H1 (cell line): ENCODE measurements around the gene KRT72. TPM values are rescaled to one million over a fixed set of nuclear protein-coding genes. Genes with fewer than 3 reads are reported as not detected.

ENCODE experiments used
- CTCF ChIA-PET: fragments of 300-600 bp; sonication (Branson Sonifier 250); formaldehyde crosslinking; loops from one replicate; lab custom pipeline; 2021; ENCODE audit not compliant: partially characterized antibody; lab: Charles Lee
- POLR2A ChIA-PET: fragments of 300-600 bp; sonication (Branson Sonifier 250); formaldehyde crosslinking; loops from one replicate; lab custom pipeline; 2021; ENCODE audit warnings: inconsistent platforms; ENCODE audit not compliant: partially characterized antibody; lab: Charles Lee
- DNase-seq, 2 experiments: peaks; one replicate each; pipeline versions ENCODE4 v3.0.0 to v3.0.0-alpha.2; 2010 to 2022; ENCODE audit warnings: low spot score in 2 of 2, low read depth in 1 of 2, mixed read lengths in 1 of 2
- FAIRE-seq: peaks from 2 replicates; lab custom pipeline; 2011; peaks lifted over from hg19 to GRCh38; lab: Jason Lieb, UNC
- H2AFZ ChIP-seq: 2 replicates; pipeline ENCODE4 v1.8.1; 2012; ENCODE audit warnings: low read length, inconsistent platforms
- H2AK5ac ChIP-seq: 2 replicates; pipeline ENCODE4 v1.6.1; 2013; ENCODE audit warnings: low read depth, low read length
- H2BK120ac ChIP-seq: replicated peaks from 2 replicates; pipeline ENCODE3; 2013; ENCODE audit warnings: low read depth, low read length, inconsistent platforms
- H2BK12ac ChIP-seq: 2 replicates; pipeline ENCODE4 v1.6.1; 2013; ENCODE audit warnings: low read depth, low read length
- H2BK15ac ChIP-seq: 2 replicates; pipeline ENCODE4 v1.6.1; 2013; ENCODE audit warnings: low read length
- H2BK20ac ChIP-seq: 2 replicates; pipeline ENCODE4 v1.6.1; 2013; ENCODE audit warnings: low read length
- H2BK5ac ChIP-seq: 2 replicates; pipeline ENCODE4 v1.6.1; 2013; ENCODE audit warnings: low read depth, low read length
- H3K14ac ChIP-seq: 2 replicates; pipeline ENCODE4 v1.6.1; 2013; ENCODE audit warnings: inconsistent platforms; ENCODE audit not compliant: insufficient read length
- H3K18ac ChIP-seq: 2 replicates; pipeline ENCODE4 v1.6.1; 2013; ENCODE audit warnings: low read length; ENCODE audit errors: extremely low read depth
- H3K23ac ChIP-seq: 2 replicates; pipeline ENCODE4 v1.6.1; 2013; ENCODE audit warnings: inconsistent platforms; ENCODE audit not compliant: insufficient read length
- H3K23me2 ChIP-seq: 2 replicates; pipeline ENCODE4 v1.6.1; 2013; ENCODE audit warnings: low read depth, low read length
- H3K27ac ChIP-seq: 2 replicates; pipeline ENCODE4 v1.6.1; 2011; ENCODE audit warnings: low read depth, low read length, inconsistent platforms
- H3K27me3 ChIP-seq, 4 experiments: replicated peaks in 1 of 4; 1 replicate in 1 of 4; 2 replicates in 3 of 4; pipeline versions ENCODE4 v1.6.1 to v1.8.1; 2011 to 2013; ENCODE audit warnings: low read length in 3 of 4, mild to moderate bottlenecking in 3 of 4, inconsistent platforms in 2 of 4, mixed read lengths in 2 of 4, moderate library complexity in 1 of 4; ENCODE audit not compliant: control insufficient read depth in 3 of 4, insufficient read depth in 3 of 4; ENCODE audit errors: extremely low read depth in 1 of 4
- H3K36me3 ChIP-seq, 4 experiments: 2 replicates each; pipeline versions ENCODE4 v1.6.1 to v1.8.1; 2011 to 2013; ENCODE audit warnings: mild to moderate bottlenecking in 4 of 4, low read length in 3 of 4, moderate library complexity in 2 of 4, control low read depth in 1 of 4, inconsistent platforms in 1 of 4; ENCODE audit not compliant: insufficient read depth in 4 of 4, control insufficient read depth in 2 of 4
- H3K4ac ChIP-seq: replicated peaks from 2 replicates; pipeline ENCODE3; 2013; ENCODE audit warnings: low read length, low read depth, mixed read lengths, inconsistent platforms; ENCODE audit not compliant: insufficient read length
- H3K4me1 ChIP-seq, 4 experiments: replicated peaks in 1 of 4; 1 replicate in 1 of 4; 2 replicates in 3 of 4; pipeline versions ENCODE4 v1.6.1 to v1.8.1; 2011 to 2013; ENCODE audit warnings: low read length in 3 of 4, inconsistent platforms in 2 of 4, mixed read lengths in 1 of 4; ENCODE audit not compliant: insufficient read depth in 4 of 4, control insufficient read depth in 3 of 4
- H3K4me2 ChIP-seq, 2 experiments: 2 replicates each; pipeline versions ENCODE4 v1.6.1 to v1.8.1; 2011 to 2013; ENCODE audit warnings: low read depth in 2 of 2, low read length in 2 of 2, control low read depth in 1 of 2, inconsistent platforms in 1 of 2, mild to moderate bottlenecking in 1 of 2; ENCODE audit not compliant: insufficient read depth in 1 of 2
- H3K4me3 ChIP-seq, 4 experiments: fragments of 200-600, 300-600 bp in 1 of 4; sonication (generic), shearing (Covaris generic), sonication (Bioruptor Twin) in 1 of 4; 2 replicates each; pipeline versions ENCODE4 v1.5.1 to v1.8.1; 2011 to 2016; ENCODE audit warnings: low read length in 4 of 4, low read depth in 3 of 4, control low read depth in 2 of 4, inconsistent platforms in 2 of 4, mild to moderate bottlenecking in 2 of 4, mixed read lengths in 1 of 4, moderate library complexity in 1 of 4; ENCODE audit not compliant: insufficient read depth in 2 of 4; ENCODE audit errors: extremely low read depth in 1 of 4
- H3K56ac ChIP-seq: replicated peaks from 2 replicates; pipeline ENCODE3; 2013; ENCODE audit warnings: low read depth, mild to moderate bottlenecking, mixed read lengths, low read length, inconsistent platforms; ENCODE audit not compliant: insufficient read length
- H3K79me1 ChIP-seq: 2 replicates; pipeline ENCODE4 v1.6.1; 2013; ENCODE audit warnings: low read depth, low read length, control low read depth
- H3K79me2 ChIP-seq, 2 experiments: 2 replicates each; pipeline versions ENCODE4 v1.6.1 to v1.8.1; 2012 to 2013; ENCODE audit warnings: low read length in 2 of 2, mild to moderate bottlenecking in 2 of 2, inconsistent platforms in 1 of 2; ENCODE audit not compliant: insufficient read depth in 2 of 2, control insufficient read depth in 1 of 2
- H3K9ac ChIP-seq, 4 experiments: replicated peaks in 1 of 4; 1 replicate in 1 of 4; 2 replicates in 3 of 4; pipeline versions ENCODE4 v1.6.1 to v1.8.1; 2011 to 2013; ENCODE audit warnings: low read depth in 3 of 4, low read length in 3 of 4, control low read depth in 2 of 4, mild to moderate bottlenecking in 2 of 4, moderate library complexity in 2 of 4, inconsistent platforms in 1 of 4; ENCODE audit errors: extremely low read depth in 1 of 4
- H3K9me3 ChIP-seq, 2 experiments: 2 replicates each; pipeline versions ENCODE4 v1.6.1 to v1.8.1; 2012 to 2013; ENCODE audit warnings: mild to moderate bottlenecking in 2 of 2, moderate library complexity in 2 of 2, control low read depth in 1 of 2, inconsistent platforms in 1 of 2, low read depth in 1 of 2, low read length in 1 of 2, mixed read lengths in 1 of 2; ENCODE audit not compliant: insufficient read depth in 2 of 2
- H4K20me1 ChIP-seq, 2 experiments: replicated peaks in 1 of 2; 2 replicates each; pipeline versions ENCODE3 to v1.8.1; 2011 to 2013; ENCODE audit warnings: inconsistent platforms in 2 of 2, low read length in 2 of 2, mild to moderate bottlenecking in 1 of 2; ENCODE audit not compliant: insufficient read depth in 2 of 2, control insufficient read depth in 1 of 2
- H4K5ac ChIP-seq: 2 replicates; pipeline ENCODE4 v1.6.1; 2013; ENCODE audit warnings: low read length, low read depth, mixed read lengths, inconsistent platforms; ENCODE audit not compliant: insufficient read length
- H4K8ac ChIP-seq: 2 replicates; pipeline ENCODE4 v1.8.0; 2013; ENCODE audit warnings: mild to moderate bottlenecking, moderate library complexity, low read length, inconsistent platforms; ENCODE audit not compliant: insufficient read depth; ENCODE audit errors: extremely low read depth
- H4K91ac ChIP-seq: replicated peaks from 2 replicates; pipeline ENCODE3; 2013; ENCODE audit warnings: low read length, mixed read lengths, inconsistent platforms; ENCODE audit not compliant: insufficient read length
- CTCF ChIP-seq, 3 experiments: IDR thresholded peaks; 1 replicate in 2 of 3; 2 replicates in 1 of 3; pipeline versions ENCODE4 v1.5.1 to v1.6.1; 2011; ENCODE audit warnings: low read length in 3 of 3, mild to moderate bottlenecking in 3 of 3, inconsistent platforms in 2 of 3, low read depth in 1 of 3, moderate library complexity in 1 of 3; ENCODE audit not compliant: insufficient read depth in 1 of 3; ENCODE audit errors: control extremely low read depth in 1 of 3
- KDM4A ChIP-seq: IDR thresholded peaks from one replicate; pipeline ENCODE4 v1.7.1; 2012; ENCODE audit warnings: low read depth, mild to moderate bottlenecking, moderate library complexity, low read length, inconsistent platforms; ENCODE audit not compliant: severe bottlenecking
- RAD21 ChIP-seq, 2 experiments: IDR thresholded peaks in 1 of 2; conservative IDR thresholded peaks in 1 of 2; 2 replicates each; pipeline ENCODE4 v1.6.1; 2011; ENCODE audit warnings: low read depth in 2 of 2, low read length in 2 of 2, improper control_type of control experiment in 1 of 2, inconsistent platforms in 1 of 2, mild to moderate bottlenecking in 1 of 2, moderate library complexity in 1 of 2
- WGBS, 2 experiments: shearing (Covaris generic) in 1 of 2; methylation state at CpG; one replicate each; pipeline versions ENCODE4 v1.1.6 to v1.1.7; 2013 to 2015; ENCODE audit warnings: low lambda C conversion rate in 2 of 2, mixed read lengths in 2 of 2, inconsistent platforms in 1 of 2, low coverage in 1 of 2, missing lambda C conversion rate in 1 of 2; ENCODE audit not compliant: insufficient replicate concordance in 2 of 2, insufficient coverage in 1 of 2, insufficient read length in 1 of 2; ENCODE audit errors: extremely low coverage in 1 of 2, missing lambda C conversion rate in 1 of 2; 5-methylcytosine and 5-hydroxymethylcytosine counted together
- polyA plus RNA-seq, 7 experiments: library from polyadenylated mRNA; depleted of rRNA in 3 of 7; stranded (reverse) in 5 of 7; unstranded in 2 of 7; fragments of >200 nt in 5 of 7; fragments of 200-250 nt in 2 of 7; gene quantifications; 1 replicate in 5 of 7; 2 replicates in 1 of 7; 4 replicates in 1 of 7; pipeline versions ENCODE4 v1.2.1 to v1.2.3, GENCODE V29; 2011 to 2013; ENCODE audit warnings: missing spikeins in 2 of 7, mixed read lengths in 2 of 7
- total RNA-seq: library from RNA; stranded (reverse); fragmentation: NEBNext Ultra II Directional; extraction: Animal tissue kit (Norgen Biotek cat#: 25700); gene quantifications from 2 replicates; pipeline ENCODE4 v1.2.1, GENCODE V29; 2021

Gene KRT72
- total and polyA plus RNA-seq, 2 of the 8 experiments (the other 6 are each of a cell fraction or from before 2014, with no cell fraction given), result not detected

GRCh38 chr12:52587563-52587962 lies 13.7 kb downstream of the KRT72 start:
- FAIRE-seq, result no peak
- Histone ChIP-seq H3K23ac (no peak overlapping the region), H3K79me1 (no peaks in the 10 kb centered on the region), H2BK5ac (no peak overlapping the region), H3K36me3 (no peaks in the 10 kb centered on the region), H2AFZ (no peak overlapping the region), H4K91ac (no peak overlapping the region), H4K5ac (no peak overlapping the region), H3K27me3 (no peaks in the 10 kb centered on the region; a peak in 1 of 7 replicates), H3K9me3 (peaks cover 20 to 24% of the 10 kb centered on the region in 2 experiments), H2BK120ac (no peak overlapping the region), H3K23me2 (no peaks in the 10 kb centered on the region), H2AK5ac (no peak overlapping the region), H3K4me1 (no peaks in the 10 kb centered on the region), H4K8ac (peak overlapping the region; percentile 69; the same call in 1 of the 2 replicates), H3K9ac (no peak overlapping the region), H4K20me1 (no peaks in the 10 kb centered on the region), H3K18ac (no peak overlapping the region), H3K4me3 (no peak overlapping the region), H3K27ac (no peak overlapping the region), H3K4ac (no peak overlapping the region), H3K14ac (no peak overlapping the region), H3K56ac (no peak overlapping the region), H3K79me2 (no peaks in the 10 kb centered on the region), H2BK15ac (no peak overlapping the region), H3K4me2 (no peak overlapping the region), H2BK12ac (no peak overlapping the region), H2BK20ac (no peak overlapping the region)
- POLR2A ChIA-PET, result no interaction called here
- TF ChIP-seq KDM4A (no peak), CTCF (IDR thresholded peaks at IDR 0.05; ENCODE audit: control extremely low read depth in 1 of 3, insufficient read depth in 1 of 3, low read depth in 1 of 3, low read length in 3 of 3) (peak; percentile 32 to 44 (median 43); a peak in 3 of 4 replicates), RAD21 (IDR thresholded peaks at IDR 0.05 in 1 of 2, conservative IDR thresholded peaks at IDR 0.05 in 1 of 2; ENCODE audit: low read depth in 2 of 2, low read length in 2 of 2) (peak; percentile 24 to 37; a peak in 3 of 4 replicates)
- whole genome bisulfite sequencing, 2 experiments, result 87% methylated on average over 13 of the region's 17 CpGs; no CpG with 5 or more reads in 1 of the 2 experiments
- no peak for DNase-seq
- CTCF ChIA-PET, result interaction anchor here (0.6 to 23.2 kb wide), 16 partner anchors 9 to 447 kb away, joined by 3 to 502 read pairs (median 4); no protein-coding TSS in a partner anchor
